Iris pigment epithelial cell (primary cell): ENCODE data around the gene ARL4C.
"Not testable (repeated sequence)": the region's sequence is repeated elsewhere in the genome, so short reads cannot be mapped to it uniquely, and the experiment has no call there.

Experiments
- DNase-seq: peaks from one replicate; pipeline ENCODE4 v3.0.0-alpha.2; 2011; ENCODE audit warnings: low read depth

Gene ARL4C

DNA sequence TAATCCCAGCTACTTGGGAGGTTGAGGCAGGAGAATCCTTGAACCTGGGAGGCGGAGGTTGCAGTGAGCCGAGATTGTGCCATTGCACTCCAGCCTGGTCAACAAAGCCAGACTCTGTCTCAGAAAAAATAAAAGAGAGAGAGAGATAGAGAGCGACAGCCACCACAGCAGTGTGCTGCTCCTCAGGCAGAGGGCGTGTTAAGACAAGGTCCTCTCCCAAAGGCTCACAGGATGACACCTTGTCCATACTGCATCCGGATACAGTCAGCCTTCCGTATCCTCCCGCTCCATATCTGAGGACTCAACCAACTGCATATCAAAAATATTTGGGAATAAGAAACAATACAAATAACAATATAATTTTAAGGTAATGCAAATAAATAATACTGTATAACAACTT, 20.1 kb downstream of the ARL4C start:
- no peak for DNase-seq

DNA sequence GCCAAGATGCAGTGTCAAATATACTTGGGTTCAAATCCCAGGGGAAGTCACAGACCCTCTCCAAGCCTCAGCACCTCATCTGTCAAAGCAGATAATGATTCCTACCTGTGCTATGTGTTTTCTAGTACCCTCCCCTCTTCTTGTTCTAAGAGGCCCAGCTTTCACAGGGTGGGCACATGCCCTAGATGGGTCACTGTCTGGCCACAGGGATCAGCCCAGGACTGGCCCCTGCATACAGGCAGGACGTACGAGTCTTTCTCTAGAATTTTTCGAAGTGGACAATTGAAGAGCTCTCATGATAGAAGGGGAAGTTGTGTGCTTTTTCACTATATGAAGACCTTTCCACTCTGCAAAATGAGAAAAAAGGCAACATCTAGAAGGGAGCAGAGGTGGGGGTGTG, 22.2 kb downstream of the ARL4C start:
- DNase-seq = no peak

DNA sequence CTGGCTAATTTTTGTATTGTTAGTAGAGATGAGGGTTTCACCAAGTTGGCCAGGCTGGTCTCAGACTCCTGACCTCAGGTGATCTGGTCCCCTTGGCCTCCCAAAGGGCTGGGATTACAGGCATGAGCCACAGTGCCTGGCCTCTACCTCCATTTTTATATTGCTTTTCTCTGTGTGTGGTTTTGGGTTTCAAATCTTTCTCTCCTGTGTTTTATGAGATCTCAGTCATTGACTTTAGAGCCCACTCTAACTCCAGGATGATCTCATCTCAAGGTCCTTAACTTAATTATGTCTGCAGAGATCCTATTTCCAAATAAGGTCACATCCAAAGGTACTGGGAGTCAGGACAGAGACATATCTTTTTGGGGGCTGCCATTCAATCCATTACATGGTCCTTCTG, 24.7 kb downstream of the ARL4C start:
- DNase-seq = no peak

DNA sequence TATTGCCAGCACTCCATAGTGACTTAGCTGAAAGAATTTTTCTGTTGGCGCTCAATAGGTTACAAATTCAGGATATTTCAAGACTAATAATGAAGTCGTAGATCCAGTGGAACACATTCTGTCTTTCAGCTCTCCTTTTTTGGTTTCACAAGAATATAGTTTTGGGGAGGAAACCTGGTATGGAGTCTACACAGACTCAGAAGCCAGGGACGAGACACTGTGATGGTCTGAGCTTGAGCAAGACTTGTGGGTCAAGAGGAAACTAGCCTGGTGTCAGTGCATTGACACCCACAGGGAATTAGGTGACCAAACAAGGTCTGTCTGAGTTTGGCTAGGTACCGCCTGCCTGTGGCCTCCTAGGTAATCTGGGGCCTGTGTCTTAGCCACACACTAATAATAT, 26.9 kb downstream of the ARL4C start:
- DNase-seq = no peak

DNA sequence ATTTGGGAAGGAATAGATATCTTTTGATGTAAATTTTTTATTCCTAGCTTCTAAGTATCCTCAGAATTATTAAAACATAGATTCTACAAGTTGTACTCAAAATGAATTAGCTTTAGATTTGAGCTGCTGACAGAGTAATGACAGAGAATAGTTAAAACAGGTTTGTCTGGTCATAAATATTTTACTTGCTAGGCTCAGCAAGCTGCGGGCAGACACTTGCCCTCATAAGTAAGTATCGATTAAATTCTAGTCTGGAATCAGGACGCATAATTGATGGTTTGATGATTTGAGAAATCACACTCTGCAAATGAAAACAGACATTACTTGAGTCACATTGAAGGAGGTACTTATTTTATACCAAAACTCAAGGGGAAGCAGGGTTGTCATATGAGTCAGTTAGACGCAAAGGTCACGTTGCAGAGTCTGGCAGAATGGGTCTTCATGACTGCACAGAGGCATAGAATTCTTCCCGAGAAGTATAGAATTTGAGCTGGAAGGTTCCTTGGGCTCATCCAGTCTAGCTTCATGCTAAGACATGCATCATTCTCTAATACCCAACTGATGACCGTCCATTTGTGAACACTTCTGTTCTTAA, 27.5 kb downstream of the ARL4C start:
- no peak for DNase-seq

DNA sequence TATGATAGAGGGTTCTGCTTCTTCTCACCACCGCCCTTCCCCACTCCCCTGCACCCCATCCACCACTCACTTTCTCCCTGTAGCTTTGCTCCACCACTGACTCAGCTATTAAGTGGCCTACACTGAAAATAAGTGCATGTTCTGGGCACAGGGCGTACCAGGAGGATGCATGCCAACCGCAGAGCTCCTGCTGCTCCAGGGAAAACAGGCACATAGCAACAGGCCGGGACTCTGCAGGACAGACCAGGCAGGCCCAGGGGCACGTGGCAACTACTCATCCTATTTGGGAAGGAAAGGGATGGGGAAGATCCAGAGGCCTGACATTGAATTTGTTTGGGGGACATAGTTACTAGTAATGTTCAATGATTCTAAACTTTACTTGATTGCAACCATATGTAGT, 28.4 kb downstream of the ARL4C start:
- DNase-seq = no peak

DNA sequence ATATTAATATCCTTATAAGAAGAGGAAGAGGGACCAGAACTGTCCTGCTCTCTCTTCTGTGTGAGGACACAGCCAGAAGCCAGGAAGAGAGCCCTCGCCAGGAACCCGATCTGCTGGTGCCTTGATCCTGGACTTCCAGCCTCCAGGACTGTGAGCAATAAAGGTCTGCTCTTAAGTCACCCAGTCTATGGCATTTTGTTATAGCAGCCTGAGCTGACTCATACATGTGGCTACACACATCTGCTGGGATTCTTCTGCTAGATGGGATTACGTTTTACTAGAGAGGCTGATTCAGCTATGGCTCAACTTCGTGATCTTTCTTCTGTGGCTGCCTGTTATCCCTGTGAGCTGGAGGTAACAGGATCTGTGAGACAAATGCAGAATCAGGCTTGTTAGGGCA, 29.6 kb downstream of the ARL4C start:
- peak; percentile 87 for DNase-seq

DNA sequence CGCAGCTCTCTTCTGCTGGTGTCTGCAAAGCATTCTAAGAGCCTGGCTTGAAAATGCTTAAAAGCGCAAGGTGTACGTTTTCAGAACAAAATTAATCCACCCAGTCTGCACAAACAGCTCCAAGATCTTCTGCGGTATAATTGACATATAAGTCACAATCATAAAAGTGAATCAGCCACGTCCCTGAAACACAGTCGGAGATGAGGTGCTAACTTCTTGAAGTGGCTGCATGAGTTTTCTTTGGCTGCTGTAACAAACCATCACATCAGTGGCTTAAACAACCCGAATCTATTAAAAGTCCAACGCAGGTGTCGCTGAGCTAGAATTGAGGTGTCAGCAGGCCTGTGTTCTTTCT, 32.6 kb downstream of the ARL4C start:
- DNase-seq = no peak

DNA sequence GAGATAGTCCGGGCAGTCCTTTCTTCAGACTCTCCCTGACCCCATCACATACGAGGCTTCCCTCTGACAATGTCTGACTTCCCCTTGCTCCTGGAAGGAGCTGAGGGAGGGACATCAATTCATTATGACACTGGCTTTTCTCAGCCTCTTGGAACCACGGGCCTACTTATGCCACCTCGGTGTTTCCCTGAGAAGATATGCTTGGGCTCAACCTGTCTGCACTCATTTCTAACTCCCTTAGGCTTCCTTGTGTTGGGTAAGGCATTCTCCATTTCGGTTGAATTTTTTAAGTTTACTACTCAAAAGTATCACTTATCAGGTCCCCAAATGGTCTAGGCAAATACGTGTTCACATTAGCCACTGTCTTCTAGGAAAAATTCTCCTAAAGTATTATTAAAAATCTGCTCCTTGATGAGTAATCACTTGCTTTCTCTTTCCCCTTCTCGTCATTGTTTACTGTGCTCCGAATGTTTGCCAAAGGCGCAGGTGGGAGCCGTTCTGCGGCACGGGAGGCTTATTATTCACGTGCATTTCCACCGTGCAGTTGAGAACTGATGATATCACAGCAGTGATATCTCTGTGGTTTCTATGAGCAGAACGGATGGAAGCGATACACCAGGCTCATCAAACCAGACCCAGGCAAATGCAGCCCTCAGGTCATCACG, 33.1 kb downstream of the ARL4C start:
- no peak for DNase-seq

DNA sequence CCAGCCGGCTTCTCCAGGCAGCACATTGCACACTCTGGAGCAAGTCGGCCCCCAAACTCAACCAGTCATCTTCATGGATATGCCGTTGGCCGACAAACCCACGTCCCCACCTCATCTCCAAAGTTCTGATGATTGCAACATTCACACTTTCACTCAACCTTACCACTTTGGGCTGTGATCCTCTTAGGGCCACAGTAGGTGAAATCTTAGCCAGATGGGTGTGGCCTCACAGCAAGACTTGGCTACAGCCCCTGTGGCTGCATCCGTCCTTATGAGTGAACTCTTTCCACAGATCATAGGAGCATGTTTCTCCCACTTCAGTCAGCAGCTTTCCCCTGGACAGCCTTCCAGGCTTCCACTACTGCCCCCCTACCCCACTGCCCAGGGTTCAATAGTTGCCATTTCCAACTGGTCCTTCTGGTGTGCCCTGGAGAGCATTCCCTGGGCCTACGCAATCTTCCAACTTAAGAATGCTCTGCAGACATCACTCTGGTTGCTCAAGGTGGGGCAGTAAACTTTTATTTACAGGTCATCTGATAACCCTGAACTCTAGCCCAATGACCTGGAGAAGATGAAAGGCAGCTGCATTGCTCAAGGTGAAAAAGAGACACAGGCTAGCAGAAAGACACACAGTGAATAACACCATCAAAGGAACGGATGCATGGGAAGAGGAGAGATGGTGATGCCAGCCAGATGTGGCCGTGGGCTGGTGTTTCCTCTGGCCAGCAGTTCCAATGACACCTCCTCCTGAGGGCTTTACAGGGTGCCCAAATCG, 34.5 kb downstream of the ARL4C start:
- no peak for DNase-seq

DNA sequence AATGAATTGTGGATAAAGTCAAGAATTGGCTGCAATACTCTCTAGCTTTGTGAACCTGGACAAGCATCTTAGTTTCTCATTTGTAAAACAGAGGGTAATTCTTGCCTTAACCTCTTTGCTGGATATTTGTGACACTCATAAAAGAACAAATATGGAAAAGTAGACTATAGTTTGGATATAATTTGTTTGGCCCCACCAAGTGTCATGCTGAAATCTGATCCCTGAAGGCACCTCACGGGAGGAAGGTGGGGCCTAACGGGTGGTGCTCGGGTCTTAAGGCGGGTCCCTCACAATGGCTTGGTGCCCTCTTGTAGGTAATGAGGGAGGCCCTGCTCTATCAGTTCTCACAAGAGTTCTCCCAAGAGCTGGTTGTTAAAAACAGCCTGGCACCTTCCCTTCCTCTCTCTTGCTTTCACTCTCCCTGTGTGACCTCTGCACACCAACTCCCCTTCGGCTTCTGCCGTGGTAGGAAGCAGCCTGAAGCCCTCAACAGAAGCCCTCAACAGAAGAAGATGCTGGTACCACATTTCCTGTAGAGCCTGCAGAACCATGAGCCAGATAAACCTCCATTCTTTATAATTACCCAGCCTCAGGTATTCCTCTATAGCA, 37.4 kb downstream of the ARL4C start:
- no peak for DNase-seq

DNA sequence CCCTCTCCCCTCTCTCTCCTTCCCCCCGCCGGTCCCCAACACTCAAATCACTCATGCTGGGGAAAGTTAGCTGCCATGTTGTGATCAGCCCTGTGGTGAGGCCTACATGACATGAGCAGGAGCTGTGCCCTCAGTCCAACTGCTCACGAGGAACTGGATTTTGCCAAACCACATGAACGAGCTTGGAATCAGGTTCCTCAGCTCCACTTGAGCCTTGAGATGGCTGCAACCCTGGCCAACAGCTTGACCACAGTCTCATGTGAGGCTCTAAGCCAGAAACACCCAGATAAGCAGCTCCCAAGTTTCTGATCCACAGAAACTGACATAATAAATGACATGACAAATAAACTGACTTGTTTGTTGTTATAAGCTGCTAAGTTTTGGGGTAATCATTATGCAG, 38.4 kb downstream of the ARL4C start:
- DNase-seq = no peak

DNA sequence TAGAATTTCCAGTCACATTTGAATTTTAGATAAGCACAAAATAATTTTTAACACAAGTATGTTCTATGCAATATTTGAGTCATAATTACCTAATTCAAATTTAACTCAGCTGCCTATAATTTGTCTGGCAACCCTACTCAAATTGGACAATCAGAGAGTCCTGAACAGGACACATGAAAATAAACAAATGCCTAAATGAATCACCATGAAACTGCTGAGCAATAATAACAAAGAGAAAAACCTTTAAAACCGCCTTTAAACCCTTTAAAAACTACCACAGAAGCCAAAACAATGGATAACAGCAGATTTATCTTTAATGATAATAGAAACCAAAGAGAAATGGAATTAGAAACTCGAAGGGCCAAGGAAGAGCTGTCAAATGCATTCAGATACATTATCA, 39.5 kb downstream of the ARL4C start:
- DNase-seq = peak; percentile 69

DNA sequence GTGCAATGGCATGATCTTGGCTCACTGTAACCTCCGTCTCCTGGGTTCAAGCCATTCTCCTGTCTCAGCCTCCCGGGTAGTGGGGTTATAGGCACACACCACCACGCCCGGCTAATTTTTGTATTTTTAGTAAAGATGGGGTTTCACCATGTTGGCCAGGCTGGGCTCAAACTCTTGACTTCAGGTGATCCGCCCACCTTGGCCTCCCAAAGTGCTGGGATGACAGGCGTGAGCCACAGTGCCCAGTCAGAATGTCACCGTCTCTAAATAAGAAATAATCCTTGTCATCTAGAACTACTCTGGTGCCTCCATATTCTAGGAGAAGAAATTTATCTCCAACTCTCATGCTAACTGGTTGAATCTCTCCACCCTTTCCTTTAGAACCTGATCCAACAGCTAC, 41.6 kb downstream of the ARL4C start:
- not testable (repeated sequence) for DNase-seq

DNA sequence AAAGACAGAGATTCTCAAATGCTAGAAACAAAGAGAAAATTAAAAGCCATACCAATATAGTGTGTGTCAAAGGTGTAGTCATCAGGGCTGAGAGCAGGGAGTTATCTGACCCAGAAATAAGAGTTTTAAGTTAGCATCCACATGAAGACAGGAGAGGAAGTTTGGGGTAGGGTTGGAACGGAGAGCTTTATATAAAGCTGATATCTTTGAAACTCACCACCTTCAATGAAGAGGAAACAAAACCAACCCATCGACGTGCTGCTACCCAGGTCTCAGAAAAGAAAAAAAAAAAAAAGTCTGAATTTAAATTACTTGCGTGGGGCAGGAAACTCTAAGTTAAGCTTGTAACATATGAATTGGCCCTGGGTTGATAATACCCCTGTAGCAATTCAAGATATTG, 42.4 kb downstream of the ARL4C start:
- DNase-seq = no peak

DNA sequence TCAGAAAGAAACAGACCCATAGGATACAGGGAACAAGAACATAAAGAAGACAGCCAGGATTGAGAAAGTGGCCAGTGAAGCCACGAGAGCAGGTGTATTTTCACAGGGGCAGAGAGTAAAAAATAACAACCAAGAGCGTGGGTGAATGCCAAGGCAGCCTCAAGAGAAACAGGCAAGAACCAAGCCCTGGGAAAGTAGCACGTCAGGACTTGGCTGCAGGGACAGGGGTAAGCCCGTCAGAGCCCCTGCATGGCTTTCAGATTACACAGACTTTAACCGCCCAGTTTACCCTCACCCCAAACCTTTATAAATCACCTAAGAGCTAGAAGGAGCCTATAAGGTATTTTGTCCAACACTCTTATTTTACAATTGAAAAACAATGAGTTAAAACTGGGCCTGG, 43.7 kb downstream of the ARL4C start:
- DNase-seq = no peak

DNA sequence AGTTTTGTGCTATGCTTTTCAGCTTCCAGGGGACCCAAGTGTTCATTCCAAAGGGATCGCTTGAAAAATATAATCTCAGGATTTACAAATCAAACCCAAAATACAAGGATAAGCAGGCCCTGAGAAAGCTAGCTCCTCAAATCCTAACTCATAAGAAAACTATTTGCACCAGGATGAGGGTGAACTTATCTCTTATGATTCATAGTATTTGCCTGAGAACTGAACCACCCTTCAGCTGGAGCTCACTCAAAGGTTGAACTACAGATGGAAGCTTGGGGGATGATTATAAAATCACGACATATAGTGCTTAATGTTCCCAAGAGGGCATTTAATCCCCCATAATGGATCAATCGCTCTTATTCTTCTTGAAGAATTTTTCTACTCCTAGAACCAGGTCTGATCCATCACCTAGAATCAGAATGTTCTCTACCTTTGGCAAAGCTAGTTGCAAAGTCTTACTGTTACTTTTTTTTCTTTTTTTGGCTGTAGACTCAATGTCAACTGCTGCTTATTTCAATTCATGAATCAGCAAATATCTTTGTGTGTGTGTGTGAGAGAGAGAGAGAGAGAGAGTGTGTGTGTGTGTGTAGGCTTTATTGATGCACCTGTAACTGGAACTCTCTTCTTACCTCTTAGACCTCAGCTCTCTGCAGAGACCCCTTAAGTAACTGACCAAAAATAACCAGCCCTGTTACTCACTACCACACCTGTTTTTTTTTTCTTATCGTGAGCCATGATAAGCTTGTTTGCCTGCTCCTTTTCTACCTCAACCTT, 44.8 kb downstream of the ARL4C start:
- peak; percentile 96 for DNase-seq

DNA sequence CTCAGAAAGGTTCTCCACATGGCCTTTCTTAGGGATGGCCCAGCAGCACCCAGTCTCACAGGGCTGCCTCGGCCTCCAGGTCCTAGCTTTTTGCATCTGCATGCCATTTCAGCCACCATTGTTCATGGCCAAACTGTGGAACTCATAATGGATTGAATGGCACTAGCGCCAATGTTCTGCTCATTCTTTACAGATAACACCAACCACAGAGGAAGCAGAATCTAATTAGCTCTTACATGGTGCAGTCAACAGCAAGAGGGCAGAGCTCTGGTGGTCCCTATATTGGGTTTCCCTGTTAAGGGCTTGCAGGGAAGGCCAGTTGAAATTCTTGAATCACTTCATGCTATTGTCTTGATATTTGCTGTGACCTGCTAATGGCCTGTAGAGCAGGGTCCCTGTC, 45.6 kb downstream of the ARL4C start:
- DNase-seq = no peak

DNA sequence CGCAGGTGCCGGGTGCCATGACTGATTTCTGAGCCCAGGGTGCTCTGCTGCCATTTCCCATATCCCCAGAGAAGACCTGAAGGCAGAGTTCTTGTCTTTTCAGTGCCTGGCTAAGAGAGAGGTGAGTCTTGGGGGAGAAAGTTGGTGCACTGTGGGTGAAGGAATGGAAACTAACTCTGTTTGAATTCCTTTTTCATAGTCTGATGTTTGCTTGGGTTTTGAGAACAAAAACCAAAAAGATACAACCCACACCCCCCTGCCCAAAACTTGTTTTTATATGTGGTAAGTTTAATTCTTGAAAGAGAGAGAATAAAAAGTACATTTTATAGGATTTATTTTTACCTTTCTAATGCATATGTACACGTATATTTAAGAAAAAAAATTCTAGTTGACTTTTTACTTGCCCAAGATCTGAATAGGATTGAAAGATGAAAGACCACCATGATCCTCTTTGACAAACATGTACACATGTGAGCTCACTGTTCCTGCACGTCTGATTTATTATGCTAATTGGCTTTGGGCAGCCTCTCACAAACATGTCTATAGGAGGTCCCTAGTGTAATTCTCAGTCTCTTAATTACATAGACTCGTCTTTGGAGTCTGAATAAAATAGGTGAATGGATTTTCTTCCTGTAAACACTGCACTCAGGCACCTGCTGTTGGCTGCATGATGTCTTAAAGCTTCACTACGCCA, 46.3 kb downstream of the ARL4C start:
- no peak for DNase-seq

DNA sequence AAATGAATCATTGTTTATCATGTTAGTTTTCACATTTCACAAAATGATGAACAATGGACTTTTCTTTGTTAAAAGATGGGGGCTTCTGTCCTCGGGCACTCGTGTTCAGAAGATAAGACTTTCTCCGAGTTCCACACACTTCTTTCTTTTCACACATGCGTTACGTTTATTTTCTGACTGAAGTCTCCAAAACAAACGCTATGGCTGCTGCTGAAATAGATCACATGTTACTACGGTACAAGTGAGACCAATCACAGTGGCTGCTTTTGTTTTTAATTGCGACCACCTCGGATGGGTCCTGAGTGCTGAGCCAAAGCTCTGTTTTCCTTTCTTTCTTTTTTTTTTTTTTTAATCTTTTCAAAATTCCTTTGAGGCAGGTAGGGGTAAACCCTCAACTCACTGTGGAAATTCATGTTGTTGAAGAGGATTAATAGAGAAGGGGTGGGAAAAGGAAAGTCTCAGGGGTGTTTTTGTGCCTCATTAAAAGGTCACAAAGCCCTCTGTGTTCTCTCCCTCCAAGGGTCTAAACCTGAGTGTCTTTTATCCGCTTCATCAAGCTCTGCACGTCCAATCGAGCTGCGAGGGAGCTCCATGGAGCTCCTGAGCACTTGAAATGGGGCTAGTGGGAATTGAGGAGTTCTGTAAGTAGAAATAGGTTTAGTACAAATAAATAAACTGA, 48.2 kb downstream of the ARL4C start:
- DNase-seq = peak; percentile 12

DNA sequence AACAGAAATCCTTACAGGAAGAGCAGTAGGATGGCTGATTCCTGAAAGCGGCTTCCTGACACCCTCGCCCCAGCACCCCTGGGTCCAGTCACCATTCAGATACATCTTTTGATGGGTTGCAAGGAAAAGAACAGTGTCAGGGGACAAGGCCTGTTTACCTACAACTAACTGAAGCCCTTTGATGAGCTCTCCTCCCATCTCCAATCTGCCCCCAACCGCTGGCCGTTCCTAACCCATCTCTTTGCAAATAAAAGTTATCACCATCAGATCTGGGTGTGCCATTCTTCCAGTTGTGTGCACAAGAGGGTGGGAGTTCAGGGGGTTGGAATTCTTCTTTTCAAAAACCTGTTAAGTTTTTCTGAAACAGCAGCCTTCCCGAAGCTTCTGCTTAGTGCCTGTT, 48.9 kb downstream of the ARL4C start:
- no peak for DNase-seq
